ENCODE results near the gene REV3L.

GRCh38 chr6:111306104-111306888 is 176.7 kb downstream of the REV3L start:
- TF ChIP-seq EZH2 (IDR thresholded peaks at IDR 0.05; ENCODE audit: insufficient read depth, low read length) (no peak), CTCF (IDR thresholded peaks at IDR 0.05; ENCODE audit: insufficient read depth, low read depth, low read length) (no peak)
